Parathyroid adenoma (tissue), 2 donors: ENCODE measurements around the gene ARID3A.

ENCODE experiments used
- H2AFZ ChIP-seq: fragments of 300-600 bp; sonication (generic); one replicate; pipeline ENCODE4 v1.7.0; 2017; ENCODE audit warnings: antibody characterized with exemption, mild to moderate bottlenecking
- H3K27ac ChIP-seq: fragments of 300-600 bp; sonication (generic); one replicate; pipeline ENCODE4 v1.7.0; 2017
- H3K27me3 ChIP-seq: fragments of 300-600 bp; sonication (generic); one replicate; pipeline ENCODE4 v1.7.0; 2017; ENCODE audit warnings: low read length; ENCODE audit not compliant: control insufficient read depth, insufficient read depth
- H3K36me3 ChIP-seq: fragments of 300-600 bp; sonication (generic); one replicate; pipeline ENCODE4 v1.7.0; 2017; ENCODE audit warnings: low read length; ENCODE audit not compliant: control insufficient read depth, insufficient read depth
- H3K4me1 ChIP-seq: fragments of 300-600 bp; sonication (generic); one replicate; pipeline ENCODE4 v1.7.0; 2017; ENCODE audit warnings: control low read depth
- H3K4me2 ChIP-seq: fragments of 300-600 bp; sonication (generic); one replicate; pipeline ENCODE4 v1.7.0; 2017; ENCODE audit warnings: low read length
- H3K4me3 ChIP-seq: fragments of 300-600 bp; sonication (generic); one replicate; pipeline ENCODE4 v1.7.0; 2017; ENCODE audit warnings: low read depth, low read length
- H3K79me2 ChIP-seq: fragments of 300-600 bp; sonication (generic); one replicate; pipeline ENCODE4 v1.7.0; 2017; ENCODE audit warnings: control low read depth
- H3K9ac ChIP-seq: fragments of 300-600 bp; sonication (generic); one replicate; pipeline ENCODE4 v1.7.0; 2017; ENCODE audit warnings: mild to moderate bottlenecking
- H3K9me3 ChIP-seq: fragments of 300-600 bp; sonication (generic); one replicate; pipeline ENCODE4 v1.7.0; 2017; ENCODE audit warnings: low read length; ENCODE audit not compliant: control insufficient read depth
- TF ChIP-seq, protein P1 (sequence below): fragments of 300-600 bp; sonication (generic); IDR thresholded peaks from one replicate; pipeline ENCODE4 v1.7.0; 2017; ENCODE audit warnings: antibody characterized with exemption, mild to moderate bottlenecking
- donor health status: primary hyperparathyroidism.

ARID3A gene

DNA sequence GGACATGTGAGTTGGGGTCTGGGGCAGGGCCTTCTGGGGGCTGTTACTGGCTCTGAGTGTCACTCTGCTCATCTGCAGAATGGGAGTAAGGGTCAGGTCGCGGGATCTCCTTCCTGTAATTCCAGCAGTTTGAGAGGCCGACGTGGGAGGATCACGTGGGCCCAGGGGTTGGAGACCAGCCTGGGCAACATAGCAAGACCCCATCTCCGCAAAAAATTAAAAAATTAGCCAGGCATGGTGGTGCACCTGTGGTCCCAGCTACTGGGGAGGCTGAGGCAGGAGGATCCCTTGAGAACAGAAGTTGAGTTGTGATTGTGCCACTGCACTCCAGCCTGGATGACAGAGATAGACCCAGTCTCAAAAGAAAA is 4.0 kb downstream of the ARID3A start:
- H3K27ac ChIP-seq = no peak overlapping the region
- H3K4me3 ChIP-seq = no peak overlapping the region
- H2AFZ ChIP-seq = no peak overlapping the region
- TF ChIP-seq, protein P1, sequence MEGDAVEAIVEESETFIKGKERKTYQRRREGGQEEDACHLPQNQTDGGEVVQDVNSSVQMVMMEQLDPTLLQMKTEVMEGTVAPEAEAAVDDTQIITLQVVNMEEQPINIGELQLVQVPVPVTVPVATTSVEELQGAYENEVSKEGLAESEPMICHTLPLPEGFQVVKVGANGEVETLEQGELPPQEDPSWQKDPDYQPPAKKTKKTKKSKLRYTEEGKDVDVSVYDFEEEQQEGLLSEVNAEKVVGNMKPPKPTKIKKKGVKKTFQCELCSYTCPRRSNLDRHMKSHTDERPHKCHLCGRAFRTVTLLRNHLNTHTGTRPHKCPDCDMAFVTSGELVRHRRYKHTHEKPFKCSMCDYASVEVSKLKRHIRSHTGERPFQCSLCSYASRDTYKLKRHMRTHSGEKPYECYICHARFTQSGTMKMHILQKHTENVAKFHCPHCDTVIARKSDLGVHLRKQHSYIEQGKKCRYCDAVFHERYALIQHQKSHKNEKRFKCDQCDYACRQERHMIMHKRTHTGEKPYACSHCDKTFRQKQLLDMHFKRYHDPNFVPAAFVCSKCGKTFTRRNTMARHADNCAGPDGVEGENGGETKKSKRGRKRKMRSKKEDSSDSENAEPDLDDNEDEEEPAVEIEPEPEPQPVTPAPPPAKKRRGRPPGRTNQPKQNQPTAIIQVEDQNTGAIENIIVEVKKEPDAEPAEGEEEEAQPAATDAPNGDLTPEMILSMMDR = no peak
- no peaks in the 10 kb centered on the region for H3K9me3 ChIP-seq
- H3K79me2 ChIP-seq = no peaks in the 10 kb centered on the region
- no peaks in the 10 kb centered on the region for H3K36me3 ChIP-seq
- H3K9ac ChIP-seq = no peak overlapping the region
- H3K27me3 ChIP-seq = no peaks in the 10 kb centered on the region
- H3K4me2 ChIP-seq = no peak overlapping the region
- H3K4me1 ChIP-seq = peaks cover 42% of the 10 kb centered on the region

- peaks cover 48% of the 10 kb centered on the region for H3K4me1 ChIP-seq
- H3K27me3 ChIP-seq = no peaks in the 10 kb centered on the region
- peak overlapping the region; percentile 79 for H2AFZ ChIP-seq
- H3K27ac ChIP-seq = peak overlapping the region; percentile 93
- no peak overlapping the region for H3K9ac ChIP-seq
- no peaks in the 10 kb centered on the region for H3K9me3 ChIP-seq
- no peak overlapping the region for H3K4me3 ChIP-seq
- H3K4me2 ChIP-seq = no peak overlapping the region
- TF ChIP-seq, protein P1 = no peak
- no peaks in the 10 kb centered on the region for H3K36me3 ChIP-seq
- H3K79me2 ChIP-seq = peaks cover 6% of the 10 kb centered on the region
Observed at GRCh38 chr19:931860-932647, 6.2 kb downstream of the ARID3A start.

GRCh38 chr19:932648-933552 is 7.1 kb downstream of the ARID3A start:
- peaks cover 10% of the 10 kb centered on the region for H3K79me2 ChIP-seq
- H3K27me3 ChIP-seq = no peaks in the 10 kb centered on the region
- no peak overlapping the region for H3K9ac ChIP-seq
- peak overlapping the region; percentile 79 for H2AFZ ChIP-seq
- no peak overlapping the region for H3K4me3 ChIP-seq
- H3K36me3 ChIP-seq = no peaks in the 10 kb centered on the region
- no peak overlapping the region for H3K4me2 ChIP-seq
- H3K4me1 ChIP-seq = peaks cover 44% of the 10 kb centered on the region
- H3K9me3 ChIP-seq = no peaks in the 10 kb centered on the region
- peak overlapping the region; percentile 93 for H3K27ac ChIP-seq
- TF ChIP-seq, protein P1 = peak; percentile 11

DNA sequence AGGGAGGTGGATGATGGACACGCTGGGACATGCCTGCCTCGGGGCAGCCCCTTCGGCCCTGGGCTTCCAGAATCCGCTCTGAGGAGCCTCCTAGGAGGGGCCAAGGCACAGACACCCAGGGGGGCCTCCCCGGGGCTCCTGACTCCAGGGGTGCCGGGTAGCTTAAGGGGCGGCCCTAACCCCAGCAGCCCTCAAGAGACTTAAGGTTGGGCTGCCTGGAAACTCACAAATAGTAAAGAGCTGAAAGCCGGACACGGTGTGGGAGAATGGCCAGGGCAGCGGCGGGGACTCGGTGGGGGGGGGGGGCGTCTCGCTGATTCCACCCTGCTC is 7.7 kb downstream of the ARID3A start:
- Histone ChIP-seq H3K27me3 (no peaks in the 10 kb centered on the region), H2AFZ (peak overlapping the region; percentile 12), H3K4me3 (no peak overlapping the region), H3K79me2 (peaks cover 16% of the 10 kb centered on the region), H3K27ac (peak overlapping the region; percentile 93), H3K4me1 (peaks cover 44% of the 10 kb centered on the region), H3K9me3 (no peaks in the 10 kb centered on the region), H3K36me3 (no peaks in the 10 kb centered on the region), H3K9ac (no peak overlapping the region), H3K4me2 (no peak overlapping the region)
- TF ChIP-seq, protein P1 = no peak
